ENCODE results near the gene PLXNA4. TPM values are rescaled to one million over a fixed set of nuclear protein-coding genes. Genes with fewer than 3 reads are reported as not detected.

The PLXNA4 gene
- total and polyA plus RNA-seq, 8 donors: 1.9 to 6.6 (median 3.4) TPM

DNA sequence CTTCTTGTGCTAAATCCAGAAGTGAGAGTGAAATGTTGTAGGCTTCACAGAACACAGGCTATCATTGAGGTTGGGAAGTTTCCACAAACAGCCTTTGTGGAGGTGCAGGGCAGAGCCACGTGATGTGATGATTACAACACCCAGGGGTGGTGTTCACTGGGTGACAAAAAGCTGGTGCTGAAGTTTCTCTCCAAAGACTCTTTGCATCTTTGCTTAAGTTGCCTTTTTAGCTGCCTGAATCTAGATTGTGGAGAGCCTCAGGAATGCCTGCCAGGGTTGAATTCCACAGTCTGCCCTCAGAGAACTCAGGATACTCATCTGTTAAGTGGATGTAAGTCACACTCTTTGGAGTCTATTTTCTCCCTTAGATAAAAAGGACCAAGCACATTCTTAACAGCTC is 56.3 kb downstream of the PLXNA4 start:
- H3K27ac ChIP-seq: no peak overlapping the region
- H3K4me3 ChIP-seq: no peak overlapping the region
- H3K9me3 ChIP-seq: no peaks in the 10 kb centered on the region
- intact Hi-C loops (cut with DNase I): no loop called here
- DNase-seq: peak in 2 of 4 donors; percentile 22 to 44
- no peaks in the 10 kb centered on the region for H3K36me3 ChIP-seq
- peak; percentile 86 for ATAC-seq
- peaks cover 0 to 6% of the 10 kb centered on the region in 2 donors for H3K4me1 ChIP-seq
- TF ChIP-seq, protein P1, sequence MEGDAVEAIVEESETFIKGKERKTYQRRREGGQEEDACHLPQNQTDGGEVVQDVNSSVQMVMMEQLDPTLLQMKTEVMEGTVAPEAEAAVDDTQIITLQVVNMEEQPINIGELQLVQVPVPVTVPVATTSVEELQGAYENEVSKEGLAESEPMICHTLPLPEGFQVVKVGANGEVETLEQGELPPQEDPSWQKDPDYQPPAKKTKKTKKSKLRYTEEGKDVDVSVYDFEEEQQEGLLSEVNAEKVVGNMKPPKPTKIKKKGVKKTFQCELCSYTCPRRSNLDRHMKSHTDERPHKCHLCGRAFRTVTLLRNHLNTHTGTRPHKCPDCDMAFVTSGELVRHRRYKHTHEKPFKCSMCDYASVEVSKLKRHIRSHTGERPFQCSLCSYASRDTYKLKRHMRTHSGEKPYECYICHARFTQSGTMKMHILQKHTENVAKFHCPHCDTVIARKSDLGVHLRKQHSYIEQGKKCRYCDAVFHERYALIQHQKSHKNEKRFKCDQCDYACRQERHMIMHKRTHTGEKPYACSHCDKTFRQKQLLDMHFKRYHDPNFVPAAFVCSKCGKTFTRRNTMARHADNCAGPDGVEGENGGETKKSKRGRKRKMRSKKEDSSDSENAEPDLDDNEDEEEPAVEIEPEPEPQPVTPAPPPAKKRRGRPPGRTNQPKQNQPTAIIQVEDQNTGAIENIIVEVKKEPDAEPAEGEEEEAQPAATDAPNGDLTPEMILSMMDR (IDR thresholded peaks at IDR 0.05): no peak
- no peaks in the 10 kb centered on the region for H3K27me3 ChIP-seq

DNA sequence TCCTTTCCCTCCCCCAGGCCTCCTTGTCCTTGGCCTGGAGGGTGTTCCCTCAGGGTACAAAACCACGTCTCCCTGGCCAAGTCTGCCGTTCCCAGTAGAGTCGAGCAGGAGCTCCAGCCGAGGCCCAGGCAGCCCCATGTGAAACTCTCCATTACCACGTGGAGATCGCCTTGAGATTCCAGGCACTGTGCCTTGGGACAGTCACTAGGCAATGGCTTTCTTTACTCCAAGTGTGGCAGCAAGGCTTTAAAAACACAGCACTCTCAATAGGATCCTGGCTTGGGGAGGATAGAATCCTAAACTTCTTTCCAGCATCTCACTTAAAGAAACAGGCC is 57.5 kb downstream of the PLXNA4 start:
- no peak overlapping the region for H3K4me3 ChIP-seq
- H3K4me1 ChIP-seq: peaks cover 0 to 6% of the 10 kb centered on the region in 2 donors
- ATAC-seq (no peak), DNase-seq (peak in 1 of 4 donors; percentile 39)
- no peak overlapping the region for H3K27ac ChIP-seq
- no peaks in the 10 kb centered on the region for H3K27me3 ChIP-seq
- no peaks in the 10 kb centered on the region for H3K36me3 ChIP-seq
- no peaks in the 10 kb centered on the region for H3K9me3 ChIP-seq
- intact Hi-C loops (cut with DNase I): no loop called here
- TF ChIP-seq, protein P1 (IDR thresholded peaks at IDR 0.05): no peak

DNA sequence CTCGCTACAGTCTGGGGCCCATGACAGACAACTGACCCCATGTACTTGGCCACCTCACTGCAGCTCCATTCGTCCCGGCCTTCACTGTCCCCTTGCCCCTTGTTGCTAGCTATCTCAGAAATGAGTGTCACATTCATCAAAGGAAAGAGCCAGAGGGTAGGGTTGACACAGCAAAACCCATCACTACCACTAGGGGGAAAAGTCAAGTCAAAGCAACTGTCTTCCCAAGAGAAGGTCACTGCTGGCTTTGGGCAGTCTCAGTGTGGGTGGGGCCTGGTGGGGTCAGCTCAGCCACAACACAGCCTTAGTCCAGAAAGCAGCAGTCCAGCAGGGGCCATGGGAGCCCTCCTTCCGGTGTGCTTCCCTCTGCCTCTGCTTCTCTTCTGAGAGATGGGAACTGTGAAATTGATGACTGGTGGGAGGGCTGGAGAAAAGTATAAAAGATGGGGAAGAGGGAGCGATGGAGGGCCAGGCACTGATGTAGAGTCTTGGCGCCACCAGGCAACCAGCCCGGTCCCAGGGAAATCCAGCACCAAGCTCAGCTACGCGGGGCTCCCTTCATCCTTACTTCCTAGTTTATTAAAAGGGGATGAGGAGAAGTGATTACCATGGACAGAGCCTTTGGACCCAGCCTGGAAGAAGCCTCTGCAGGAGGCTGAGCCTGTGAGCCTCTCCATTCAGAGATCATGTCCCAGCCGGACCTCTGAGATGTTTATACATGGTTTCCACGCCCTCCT is 58.0 kb downstream of the PLXNA4 start:
- Histone ChIP-seq H3K4me3 (no peak overlapping the region), H3K4me1 (peaks cover 0 to 6% of the 10 kb centered on the region in 2 donors), H3K27ac (no peak overlapping the region), H3K36me3 (no peaks in the 10 kb centered on the region), H3K9me3 (no peaks in the 10 kb centered on the region), H3K27me3 (no peaks in the 10 kb centered on the region)
- intact Hi-C loops (cut with DNase I): no loop called here
- TF ChIP-seq, protein P1 (IDR thresholded peaks at IDR 0.05): no peak
- DNase-seq (peak in 1 of 4 donors; percentile 23), ATAC-seq (no peak)

DNA sequence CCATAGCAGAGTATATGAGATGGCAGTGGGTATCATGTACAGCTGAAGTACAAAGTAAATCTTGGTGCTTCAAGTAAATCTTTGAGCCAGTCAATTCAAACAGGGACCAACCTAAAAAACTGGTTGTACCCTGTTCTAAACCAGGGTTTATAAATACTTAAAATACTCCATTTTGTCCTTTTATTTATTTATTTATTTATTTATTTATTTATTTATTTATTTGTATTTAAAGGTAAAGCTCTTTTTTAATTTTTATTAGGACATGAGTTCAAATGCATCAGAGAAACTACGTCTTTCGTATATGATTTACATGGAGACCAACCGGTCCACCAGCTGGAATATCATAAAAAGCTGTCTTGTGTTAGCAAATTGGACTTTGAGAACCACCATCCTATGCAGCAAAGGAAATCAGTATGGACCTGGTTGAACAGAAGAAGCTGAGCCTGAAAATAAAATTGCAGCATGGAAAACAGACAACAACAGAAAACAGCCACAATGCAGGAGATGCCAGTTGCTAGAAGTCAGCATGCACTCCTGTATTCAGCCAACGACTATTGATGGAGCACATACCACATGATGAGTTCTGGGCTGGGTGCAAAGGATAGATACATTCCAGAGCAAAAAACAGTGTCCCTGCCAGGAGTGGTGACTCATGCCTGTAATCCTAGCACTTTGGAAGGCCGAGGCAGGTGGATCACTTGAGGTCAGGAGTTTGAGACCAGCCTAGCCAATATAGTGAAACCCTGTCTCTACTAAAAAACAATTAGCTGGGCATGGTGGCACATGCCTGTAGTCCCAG is 60.0 kb downstream of the PLXNA4 start:
- DNase-seq: no peak
- Histone ChIP-seq H3K4me1 (peaks cover 0 to 6% of the 10 kb centered on the region in 2 donors), H3K27me3 (no peaks in the 10 kb centered on the region), H3K27ac (no peak overlapping the region), H3K4me3 (no peak overlapping the region), H3K36me3 (no peaks in the 10 kb centered on the region), H3K9me3 (no peaks in the 10 kb centered on the region)
- intact Hi-C loops (cut with DNase I): no loop called here
- no peak for ATAC-seq
- TF ChIP-seq, protein P1 (IDR thresholded peaks at IDR 0.05): no peak

DNA sequence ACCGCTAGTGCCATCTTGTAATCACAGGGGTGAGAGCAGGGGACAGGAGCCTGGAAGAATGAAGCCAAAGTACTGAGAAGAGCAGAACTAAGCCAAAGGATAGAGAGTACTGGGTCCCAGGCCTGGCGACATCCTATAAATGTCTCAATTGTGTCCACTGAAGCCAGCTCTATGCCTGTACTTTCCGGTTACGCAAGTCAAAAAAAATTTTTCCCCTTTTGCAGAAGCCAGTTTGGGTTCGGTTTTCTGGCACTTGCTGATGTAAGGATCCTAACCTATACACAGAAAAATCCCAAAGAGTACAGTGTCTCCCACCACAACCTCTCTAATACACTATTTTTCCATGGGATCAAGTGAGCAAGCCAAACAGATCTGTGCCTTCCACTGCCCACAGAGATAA is 61.1 kb downstream of the PLXNA4 start:
- no peaks in the 10 kb centered on the region for H3K27me3 ChIP-seq
- TF ChIP-seq, protein P1 (IDR thresholded peaks at IDR 0.05): no peak
- H3K4me3 ChIP-seq: no peak overlapping the region
- no peak overlapping the region for H3K27ac ChIP-seq
- no peaks in the 10 kb centered on the region for H3K36me3 ChIP-seq
- DNase-seq: no peak
- H3K4me1 ChIP-seq: peaks cover 0 to 6% of the 10 kb centered on the region in 2 donors
- no peaks in the 10 kb centered on the region for H3K9me3 ChIP-seq
- ATAC-seq: no peak
- intact Hi-C loops (cut with DNase I): no loop called here
